Choroid plexus epithelial cell (primary cell): ENCODE measurements around the gene RPL21.
A peak's percentile ranks its signal among the peaks of the same experiment; 100 is the strongest.

ENCODE experiments used
- DNase-seq: peaks from one replicate; pipeline ENCODE4 v3.0.0-alpha.2; 2010; ENCODE audit warnings: low read depth
- H3K4me3 ChIP-seq: 2 replicates; pipeline ENCODE4 v1.5.1; 2011; ENCODE audit warnings: low read depth, mild to moderate bottlenecking, control low read depth, low read length, moderate library complexity
- CTCF ChIP-seq: conservative IDR thresholded peaks from 2 replicates; pipeline ENCODE4 v1.5.1; 2011; ENCODE audit warnings: low read depth, mild to moderate bottlenecking, control low read depth, inconsistent platforms, low read length, moderate library complexity

The RPL21 gene

GRCh38 chr13:27233964-27234363 lies 17.4 kb upstream of the RPL21 start:
- H3K4me3 ChIP-seq, result no peak overlapping the region
- TF ChIP-seq CTCF, result no peak

GRCh38 chr13:27236478-27236877 lies 14.9 kb upstream of the RPL21 start:
- no peak overlapping the region for H3K4me3 ChIP-seq
- no peak for TF ChIP-seq CTCF
- no peak for DNase-seq

More at GRCh38 chr13:27233964-27234363, 17.4 kb upstream of the RPL21 start:
- DNase-seq, result no peak

GRCh38 chr13:27242702-27243101 lies 8.7 kb upstream of the RPL21 start:
- TF ChIP-seq CTCF, result no peak
- H3K4me3 ChIP-seq, result no peak overlapping the region
- DNase-seq, result no peak

GRCh38 chr13:27245610-27246009 lies 5.7 kb upstream of the RPL21 start:
- DNase-seq, result no peak

GRCh38 chr13:27250833-27251165 lies 559 bp upstream of the RPL21 start:
- TF ChIP-seq CTCF, result no peak
- H3K4me3 ChIP-seq, result peak overlapping the region; percentile 94
- DNase-seq, result no peak

More at GRCh38 chr13:27245610-27246009, 5.7 kb upstream of the RPL21 start:
- no peak overlapping the region for H3K4me3 ChIP-seq
- no peak for TF ChIP-seq CTCF

- DNase-seq, result no peak
- TF ChIP-seq CTCF, result no peak
- peak overlapping the region; percentile 94 for H3K4me3 ChIP-seq
Measured at GRCh38 chr13:27252467-27252866, 1.1 kb downstream of the RPL21 start.

DNA sequence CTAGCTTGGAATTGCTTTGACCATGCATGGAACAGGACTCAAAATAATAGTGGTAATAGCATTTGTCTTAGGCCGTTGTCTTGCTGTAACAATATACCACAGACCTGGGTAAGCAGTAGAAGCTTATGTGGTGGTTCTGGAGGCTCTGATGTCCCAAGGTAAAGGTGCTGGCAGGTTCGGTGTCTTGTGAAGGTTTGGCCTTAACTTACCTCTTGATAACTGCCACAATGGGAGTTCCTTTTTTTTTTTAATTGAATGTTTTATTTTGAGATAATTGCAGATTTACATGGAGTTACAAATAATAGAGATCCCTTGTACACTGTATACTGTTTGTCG lies 5.8 kb downstream of the RPL21 start:
- TF ChIP-seq CTCF, result no peak
- no peak for DNase-seq
- H3K4me3 ChIP-seq, result no peak overlapping the region
